ENCODE measurements around the gene AGAP1.

- TF ChIP-seq POLR2A (IDR thresholded peaks at IDR 0.05) (no peak), CTCF (IDR thresholded peaks at IDR 0.05) (no peak), EP300 (IDR thresholded peaks at IDR 0.05) (no peak)
Observed at GRCh38 chr2:235703711-235704295, 210.0 kb downstream of the AGAP1 start.
